PFSK-1 (cell line): ENCODE data around the gene HSPH1.

Source experiments
- POLR2AphosphoS5 ChIP-seq: IDR thresholded peaks from 2 replicates; pipeline ENCODE4 v1.6.1; 2012; ENCODE audit warnings: low read depth, mild to moderate bottlenecking, control low read depth, low read length, moderate library complexity
- SIN3A ChIP-seq: IDR thresholded peaks from 2 replicates; pipeline ENCODE4 v1.6.1; 2012; ENCODE audit warnings: mild to moderate bottlenecking, low read length, moderate library complexity, borderline replicate concordance; ENCODE audit not compliant: insufficient read depth
- TAF1 ChIP-seq: IDR thresholded peaks from 2 replicates; pipeline ENCODE4 v1.6.1; 2012; ENCODE audit warnings: low read length, control low read depth, borderline replicate concordance; ENCODE audit not compliant: insufficient read depth
- TF ChIP-seq, protein P1 (sequence below), 2 experiments: IDR thresholded peaks; 2 replicates each; pipeline versions ENCODE4 v1.6.1 to v1.8.0; 2011 to 2012; ENCODE audit warnings: low read depth in 2 of 2, low read length in 2 of 2, control low read depth in 1 of 2, inconsistent platforms in 1 of 2, mild to moderate bottlenecking in 1 of 2, moderate library complexity in 1 of 2; ENCODE audit not compliant: insufficient read depth in 1 of 2

DNA sequence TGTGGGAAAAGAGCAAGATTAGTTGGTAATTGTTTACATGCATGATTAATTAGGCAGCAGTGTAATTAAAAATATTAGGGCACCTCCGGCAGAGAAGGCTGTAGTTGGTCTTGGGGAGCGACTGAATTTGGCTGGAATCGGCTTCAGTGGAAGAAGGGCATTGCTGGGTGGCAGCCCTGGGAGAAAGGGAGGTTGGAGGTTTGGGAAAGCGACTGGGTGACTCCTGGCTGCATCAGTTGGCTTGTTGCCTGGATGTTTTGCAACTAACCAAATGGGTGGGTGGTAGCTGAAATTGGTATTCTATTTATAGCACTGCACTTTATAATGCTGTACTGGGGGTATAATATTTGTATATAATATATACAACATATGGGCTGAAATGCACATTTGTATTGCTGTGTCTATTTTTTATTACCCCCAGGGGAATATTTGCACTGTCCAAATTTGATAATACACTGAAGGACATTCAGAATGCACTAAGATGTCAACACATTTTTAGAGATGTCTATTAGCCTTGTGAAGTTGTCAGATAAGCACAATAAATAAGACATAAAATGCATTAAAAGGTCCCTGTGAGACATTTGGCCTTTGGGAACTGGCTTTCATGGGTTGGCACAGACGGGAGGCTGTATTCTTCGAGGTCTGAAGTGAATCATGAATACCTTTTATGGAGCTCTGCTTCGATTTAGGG, 39.8 kb upstream of the HSPH1 start:
- TF ChIP-seq POLR2AphosphoS5 (no peak), TAF1 (no peak), SIN3A (no peak)
- TF ChIP-seq, protein P1, sequence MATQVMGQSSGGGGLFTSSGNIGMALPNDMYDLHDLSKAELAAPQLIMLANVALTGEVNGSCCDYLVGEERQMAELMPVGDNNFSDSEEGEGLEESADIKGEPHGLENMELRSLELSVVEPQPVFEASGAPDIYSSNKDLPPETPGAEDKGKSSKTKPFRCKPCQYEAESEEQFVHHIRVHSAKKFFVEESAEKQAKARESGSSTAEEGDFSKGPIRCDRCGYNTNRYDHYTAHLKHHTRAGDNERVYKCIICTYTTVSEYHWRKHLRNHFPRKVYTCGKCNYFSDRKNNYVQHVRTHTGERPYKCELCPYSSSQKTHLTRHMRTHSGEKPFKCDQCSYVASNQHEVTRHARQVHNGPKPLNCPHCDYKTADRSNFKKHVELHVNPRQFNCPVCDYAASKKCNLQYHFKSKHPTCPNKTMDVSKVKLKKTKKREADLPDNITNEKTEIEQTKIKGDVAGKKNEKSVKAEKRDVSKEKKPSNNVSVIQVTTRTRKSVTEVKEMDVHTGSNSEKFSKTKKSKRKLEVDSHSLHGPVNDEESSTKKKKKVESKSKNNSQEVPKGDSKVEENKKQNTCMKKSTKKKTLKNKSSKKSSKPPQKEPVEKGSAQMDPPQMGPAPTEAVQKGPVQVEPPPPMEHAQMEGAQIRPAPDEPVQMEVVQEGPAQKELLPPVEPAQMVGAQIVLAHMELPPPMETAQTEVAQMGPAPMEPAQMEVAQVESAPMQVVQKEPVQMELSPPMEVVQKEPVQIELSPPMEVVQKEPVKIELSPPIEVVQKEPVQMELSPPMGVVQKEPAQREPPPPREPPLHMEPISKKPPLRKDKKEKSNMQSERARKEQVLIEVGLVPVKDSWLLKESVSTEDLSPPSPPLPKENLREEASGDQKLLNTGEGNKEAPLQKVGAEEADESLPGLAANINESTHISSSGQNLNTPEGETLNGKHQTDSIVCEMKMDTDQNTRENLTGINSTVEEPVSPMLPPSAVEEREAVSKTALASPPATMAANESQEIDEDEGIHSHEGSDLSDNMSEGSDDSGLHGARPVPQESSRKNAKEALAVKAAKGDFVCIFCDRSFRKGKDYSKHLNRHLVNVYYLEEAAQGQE (IDR thresholded peaks at IDR 0.05; ENCODE audit: insufficient read depth in 1 of 2, low read depth in 2 of 2, low read length in 2 of 2) = no peak
